ENCODE data around the gene NDRG2. TPM values are rescaled to one million over a fixed set of nuclear protein-coding genes. Genes with fewer than 3 reads are reported as not detected.
A peak's percentile ranks its signal among the peaks of the same experiment; 100 is the strongest.

Gene NDRG2
- total and polyA plus RNA-seq, 9 of the 15 experiments (the other 6 are each of a cell fraction or from before 2014, with no cell fraction given): 10.1 to 105 (median 41.0) TPM

GRCh38 chr14:20989787-20990600, 34.9 kb downstream of the NDRG2 start, which contains the start of gene METTL17 (continued):
- TF ChIP-seq NKRF (IDR thresholded peaks at IDR 0.05; ENCODE audit: borderline replicate concordance) (peak; percentile 19; the same call in 1 of the 2 replicates), ZNF174 (CRISPR knock-in tag; IDR thresholded peaks at IDR 0.05) (no peak), IRF9 (tag; IDR thresholded peaks at IDR 0.05) (no peak), HNRNPL (IDR thresholded peaks at IDR 0.05; ENCODE audit: low read depth, low read length) (no peak), POLR2H (tag; IDR thresholded peaks at IDR 0.05; ENCODE audit: low read depth) (peak; percentile 58), ZNF197 (CRISPR knock-in tag; IDR thresholded peaks at IDR 0.05; ENCODE audit: low read depth) (0 out of 2 replicates have a peak, but pooled peaks have one; percentile 7), RBM25 (IDR thresholded peaks at IDR 0.05; ENCODE audit: low read depth, low read length, severe bottlenecking) (peak; percentile 39), ZNF609 (CRISPR knock-in tag; IDR thresholded peaks at IDR 0.05; ENCODE audit: borderline replicate concordance) (no peak), SAP30 (IDR thresholded peaks at IDR 0.05; ENCODE audit: borderline replicate concordance, insufficient read depth, low read depth, low read length, poor library complexity, severe bottlenecking) (peak; percentile 62), KAT2B (IDR thresholded peaks at IDR 0.05; ENCODE audit: low read depth, low read length) (no peak), ASH1L (IDR thresholded peaks at IDR 0.05; ENCODE audit: borderline replicate concordance, low read depth, partially characterized antibody) (peak; percentile 97), CEBPZ (IDR thresholded peaks at IDR 0.05; ENCODE audit: borderline replicate concordance, low read depth, low read length) (no peak), NR2F6 (CRISPR knock-in tag; IDR thresholded peaks at IDR 0.05) (no peak), ATF1 (CRISPR knock-in tag; IDR thresholded peaks at IDR 0.05) (no peak), ATF1 (tag; IDR thresholded peaks at IDR 0.05) (peak; percentile 69)

Data from K562 (cell line).